ENCODE data around the gene DPP6. TPM values are rescaled to one million over a fixed set of nuclear protein-coding genes. Genes with fewer than 3 reads are reported as not detected.

The DPP6 gene
- polyA plus RNA-seq, 1 donor (not counting 4 experiments of a cell fraction or from before 2014, with no cell fraction given), result not detected

DNA sequence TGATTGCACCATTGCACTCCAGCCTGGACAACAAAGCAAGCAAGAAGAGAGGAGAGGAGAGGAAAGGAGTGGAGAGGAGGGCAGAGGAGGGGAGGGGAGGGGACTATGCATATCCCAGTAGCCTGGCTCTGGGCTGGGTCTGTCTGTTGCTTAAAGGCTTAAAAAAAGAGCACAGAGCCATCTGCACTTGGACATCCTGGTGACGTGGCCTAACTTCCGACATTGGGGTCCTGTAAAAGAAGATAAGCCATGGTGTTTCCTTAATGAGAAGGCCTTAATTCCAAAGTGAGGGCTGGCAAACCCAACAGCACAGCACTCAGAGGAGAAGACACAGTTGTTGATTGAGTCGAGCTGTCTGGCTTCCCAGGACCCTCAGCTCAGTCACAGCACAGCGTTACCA is 598.1 kb downstream of the DPP6 start:
- Histone ChIP-seq H3K9me3 (ENCODE audit: control insufficient read depth, low read depth, low read length) (peaks cover 2% of the 10 kb centered on the region), H3K4me1 (ENCODE audit: control insufficient read depth, extremely low read depth, insufficient read depth, low read length) (no peaks in the 10 kb centered on the region), H2AFZ (ENCODE audit: control insufficient read depth, low read length) (no peak overlapping the region), H3K36me3 (ENCODE audit: control insufficient read depth in 2 of 2, extremely low read depth in 1 of 2, insufficient read depth in 2 of 2, low read length in 2 of 2) (no peaks in the 10 kb centered on the region), H3K79me2 (ENCODE audit: control insufficient read depth, insufficient read depth, low read length) (no peaks in the 10 kb centered on the region), H3K27ac (ENCODE audit: control insufficient read depth, insufficient read depth, low read length) (no peak overlapping the region), H3K4me3 (ENCODE audit: control insufficient read depth in 2 of 3, extremely low read depth in 1 of 3, insufficient read depth in 2 of 3, low read depth in 1 of 3, low read length in 3 of 3) (no peak overlapping the region), H3K4me2 (ENCODE audit: control insufficient read depth, extremely low read depth, insufficient read depth, low read depth, low read length) (no peak overlapping the region), H3K27me3 (ENCODE audit: control insufficient read depth, extremely low read depth, insufficient read depth, low read length) (no peaks in the 10 kb centered on the region), H3K9ac (ENCODE audit: control insufficient read depth, extremely low read depth, insufficient read depth, low read length) (no peak overlapping the region), H4K20me1 (ENCODE audit: control insufficient read depth, extremely low read depth, insufficient read depth, low read length) (no peaks in the 10 kb centered on the region), H3K9me1 (ENCODE audit: control insufficient read depth, extremely low read depth, insufficient read depth, low read length) (no peaks in the 10 kb centered on the region)
- dilution Hi-C loops (cut with MboI; ENCODE audit: extremely low pct_ligation_motif_present, low sequenced_read_pairs), result no loop called here
- no peak for DNase-seq (ENCODE audit: low read depth, low spot score)
- FAIRE-seq, result no peak
- TF ChIP-seq, protein P1, sequence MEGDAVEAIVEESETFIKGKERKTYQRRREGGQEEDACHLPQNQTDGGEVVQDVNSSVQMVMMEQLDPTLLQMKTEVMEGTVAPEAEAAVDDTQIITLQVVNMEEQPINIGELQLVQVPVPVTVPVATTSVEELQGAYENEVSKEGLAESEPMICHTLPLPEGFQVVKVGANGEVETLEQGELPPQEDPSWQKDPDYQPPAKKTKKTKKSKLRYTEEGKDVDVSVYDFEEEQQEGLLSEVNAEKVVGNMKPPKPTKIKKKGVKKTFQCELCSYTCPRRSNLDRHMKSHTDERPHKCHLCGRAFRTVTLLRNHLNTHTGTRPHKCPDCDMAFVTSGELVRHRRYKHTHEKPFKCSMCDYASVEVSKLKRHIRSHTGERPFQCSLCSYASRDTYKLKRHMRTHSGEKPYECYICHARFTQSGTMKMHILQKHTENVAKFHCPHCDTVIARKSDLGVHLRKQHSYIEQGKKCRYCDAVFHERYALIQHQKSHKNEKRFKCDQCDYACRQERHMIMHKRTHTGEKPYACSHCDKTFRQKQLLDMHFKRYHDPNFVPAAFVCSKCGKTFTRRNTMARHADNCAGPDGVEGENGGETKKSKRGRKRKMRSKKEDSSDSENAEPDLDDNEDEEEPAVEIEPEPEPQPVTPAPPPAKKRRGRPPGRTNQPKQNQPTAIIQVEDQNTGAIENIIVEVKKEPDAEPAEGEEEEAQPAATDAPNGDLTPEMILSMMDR (optimal IDR thresholded peaks at IDR 0.05 in 1 of 3, IDR thresholded peaks at IDR 0.05 in 1 of 3, conservative IDR thresholded peaks at IDR 0.05 in 1 of 3; ENCODE audit: extremely low read depth in 1 of 3, insufficient read depth in 2 of 3, low read length in 3 of 3), result no peak

DNA sequence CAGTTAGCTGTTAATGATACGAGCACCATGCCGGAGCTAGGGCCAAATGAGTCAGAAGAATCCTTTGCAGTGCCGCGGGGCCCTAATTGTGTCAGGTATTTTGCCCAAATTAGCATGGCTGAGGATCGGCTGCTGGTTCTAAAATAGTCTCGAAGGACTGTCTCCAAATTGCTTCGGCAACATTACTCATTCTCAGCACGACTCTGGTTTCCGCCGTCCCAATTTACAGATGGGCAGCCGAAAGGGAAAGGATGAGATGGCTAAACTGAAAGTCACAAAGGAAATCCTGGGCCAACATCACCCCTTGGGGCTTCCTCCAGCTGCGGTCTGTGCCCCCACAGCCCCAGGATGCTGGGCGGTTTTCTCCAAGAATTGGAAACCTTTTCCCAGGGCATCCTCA is 599.3 kb downstream of the DPP6 start:
- DNase-seq (ENCODE audit: low read depth, low spot score) (no peak), FAIRE-seq (no peak)
- Histone ChIP-seq H3K4me3 (ENCODE audit: control insufficient read depth in 2 of 3, extremely low read depth in 1 of 3, insufficient read depth in 2 of 3, low read depth in 1 of 3, low read length in 3 of 3) (no peak overlapping the region), H4K20me1 (ENCODE audit: control insufficient read depth, extremely low read depth, insufficient read depth, low read length) (no peaks in the 10 kb centered on the region), H3K36me3 (ENCODE audit: control insufficient read depth in 2 of 2, extremely low read depth in 1 of 2, insufficient read depth in 2 of 2, low read length in 2 of 2) (no peaks in the 10 kb centered on the region), H3K27me3 (ENCODE audit: control insufficient read depth, extremely low read depth, insufficient read depth, low read length) (no peaks in the 10 kb centered on the region), H3K9me3 (ENCODE audit: control insufficient read depth, low read depth, low read length) (peaks cover 2% of the 10 kb centered on the region), H3K9ac (ENCODE audit: control insufficient read depth, extremely low read depth, insufficient read depth, low read length) (no peak overlapping the region), H2AFZ (ENCODE audit: control insufficient read depth, low read length) (no peak overlapping the region), H3K9me1 (ENCODE audit: control insufficient read depth, extremely low read depth, insufficient read depth, low read length) (no peaks in the 10 kb centered on the region), H3K79me2 (ENCODE audit: control insufficient read depth, insufficient read depth, low read length) (no peaks in the 10 kb centered on the region), H3K4me1 (ENCODE audit: control insufficient read depth, extremely low read depth, insufficient read depth, low read length) (no peaks in the 10 kb centered on the region), H3K4me2 (ENCODE audit: control insufficient read depth, extremely low read depth, insufficient read depth, low read depth, low read length) (no peak overlapping the region), H3K27ac (ENCODE audit: control insufficient read depth, insufficient read depth, low read length) (no peak overlapping the region)
- TF ChIP-seq, protein P1 (optimal IDR thresholded peaks at IDR 0.05 in 1 of 3, IDR thresholded peaks at IDR 0.05 in 1 of 3, conservative IDR thresholded peaks at IDR 0.05 in 1 of 3; ENCODE audit: extremely low read depth in 1 of 3, insufficient read depth in 2 of 3, low read length in 3 of 3), result no peak
- TF ChIP-seq EZH2 (IDR thresholded peaks at IDR 0.05; ENCODE audit: low read length), result no peak
- dilution Hi-C loops (cut with MboI; ENCODE audit: extremely low pct_ligation_motif_present, low sequenced_read_pairs), result no loop called here

All from keratinocyte (primary cell).